Thymus (tissue), 11 donors: ENCODE measurements around the gene HDAC4. TPM values are rescaled to one million over a fixed set of nuclear protein-coding genes. Genes with fewer than 3 reads are reported as not detected.
A peak's percentile ranks its signal among the peaks of the same experiment; 100 is the strongest.
"Not testable (repeated sequence)": the region's sequence is repeated elsewhere in the genome, so short reads cannot be mapped to it uniquely, and the experiment has no call there.

Source experiments
- DNase-seq, 9 donors: peaks; one replicate each; pipeline ENCODE4 v3.0.0-alpha.2; 2013; ENCODE audit warnings: low spot score in 9 of 9, low read depth in 6 of 9, missing footprints in 1 of 9
- H3K27ac ChIP-seq, 2 donors: one replicate each; pipeline ENCODE4 v1.5.1; 2013; ENCODE audit warnings: control low read depth in 1 of 2, low read depth in 1 of 2, low read length in 1 of 2, mild to moderate bottlenecking in 1 of 2, moderate library complexity in 1 of 2
- H3K27me3 ChIP-seq, 2 donors: one replicate each; pipeline ENCODE4 v1.5.1; 2013; ENCODE audit warnings: low read length in 1 of 2; ENCODE audit not compliant: control insufficient read depth in 2 of 2, insufficient read depth in 1 of 2
- H3K36me3 ChIP-seq, 2 donors: one replicate each; pipeline ENCODE4 v1.5.1; 2013; ENCODE audit warnings: low read length in 1 of 2, mild to moderate bottlenecking in 1 of 2, moderate library complexity in 1 of 2; ENCODE audit not compliant: control insufficient read depth in 2 of 2, insufficient read depth in 2 of 2
- H3K4me1 ChIP-seq, 2 donors: one replicate each; pipeline ENCODE4 v1.5.1; 2013; ENCODE audit warnings: low read length in 2 of 2; ENCODE audit not compliant: control insufficient read depth in 2 of 2, insufficient read depth in 2 of 2
- H3K4me3 ChIP-seq, 2 donors: one replicate each; pipeline ENCODE4 v1.5.1; 2013; ENCODE audit warnings: low read length in 2 of 2, control low read depth in 1 of 2, mild to moderate bottlenecking in 1 of 2
- H3K9me3 ChIP-seq, 2 donors: one replicate each; pipeline ENCODE4 v1.5.1; 2013; ENCODE audit warnings: low read length in 1 of 2, mild to moderate bottlenecking in 1 of 2; ENCODE audit not compliant: control insufficient read depth in 2 of 2, insufficient read depth in 1 of 2
- WGBS: extraction: QIAGEN DNeasy Blood & Tissue Kit; methylation state at CpG from one replicate; pipeline ENCODE4 v1.1.7; 2013; 5-methylcytosine and 5-hydroxymethylcytosine counted together
- polyA plus RNA-seq: library from polyadenylated mRNA; stranded (reverse); fragments of 200-250 nt; gene quantifications from one replicate; pipeline ENCODE4 v1.2.3, GENCODE V29; 2013
- total RNA-seq: library from RNA; stranded (reverse); fragments of 120-200 nt; gene quantifications from one replicate; pipeline ENCODE4 v1.2.4, GENCODE V29; 2013
- donor health status: healthy.

Gene HDAC4
- total and polyA plus RNA-seq, 2 donors = 7.8 to 17.9 TPM

GRCh38 chr2:239177325-239177724 is 223.5 kb downstream of the HDAC4 start:
- 99% methylated on average over 11 of the region's 11 CpGs for WGBS
- Histone ChIP-seq H3K27me3 (no peaks in the 10 kb centered on the region), H3K4me3 (no peak overlapping the region), H3K9me3 (peaks cover 8 to 40% of the 10 kb centered on the region in 2 donors), H3K27ac (no peak overlapping the region), H3K36me3 (peaks cover 73 to 89% of the 10 kb centered on the region in 2 donors), H3K4me1 (peaks cover 0 to 13% of the 10 kb centered on the region in 2 donors)
- DNase-seq = no peak

- 94% methylated on average over 23 of the region's 23 CpGs for WGBS
These were observed 224.5 kb downstream of the HDAC4 start for GRCh38 chr2:239176138-239176803.

DNA sequence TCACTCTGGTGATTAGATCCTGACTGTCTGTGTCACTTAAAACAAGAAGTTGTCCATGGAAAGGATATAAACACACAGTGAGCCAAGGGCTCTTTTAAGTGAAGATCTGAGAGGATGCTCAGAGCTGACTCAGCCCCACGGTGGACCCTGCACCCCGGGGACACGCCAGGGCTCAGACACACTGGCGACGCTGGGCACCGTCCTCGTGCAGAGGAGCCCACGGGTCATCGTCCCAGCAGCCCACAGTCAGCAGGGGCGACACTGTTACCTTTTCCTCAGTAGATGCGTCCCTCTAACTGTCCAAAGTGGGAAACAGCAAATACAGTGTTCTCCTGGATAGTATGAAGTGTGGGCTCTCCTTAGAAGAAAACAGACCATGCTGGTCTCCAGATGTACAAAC is 225.6 kb downstream of the HDAC4 start:
- H3K27me3 ChIP-seq = no peaks in the 10 kb centered on the region
- no peak overlapping the region for H3K27ac ChIP-seq
- WGBS = over 99% methylated on average over 11 of the region's 11 CpGs
- H3K4me3 ChIP-seq = no peak overlapping the region
- H3K9me3 ChIP-seq = peaks cover 8 to 44% of the 10 kb centered on the region in 2 donors
- no peak for DNase-seq
- no peaks in the 10 kb centered on the region for H3K4me1 ChIP-seq
- H3K36me3 ChIP-seq = peaks cover 61 to 82% of the 10 kb centered on the region in 2 donors

More at GRCh38 chr2:239176138-239176803, 224.5 kb downstream of the HDAC4 start:
- Histone ChIP-seq H3K36me3 (peaks cover 65 to 83% of the 10 kb centered on the region in 2 donors), H3K9me3 (peaks cover 8 to 40% of the 10 kb centered on the region in 2 donors)
- not testable (repeated sequence) for H3K4me1 ChIP-seq, H3K27me3 ChIP-seq, H3K4me3 ChIP-seq, DNase-seq, H3K27ac ChIP-seq

DNA sequence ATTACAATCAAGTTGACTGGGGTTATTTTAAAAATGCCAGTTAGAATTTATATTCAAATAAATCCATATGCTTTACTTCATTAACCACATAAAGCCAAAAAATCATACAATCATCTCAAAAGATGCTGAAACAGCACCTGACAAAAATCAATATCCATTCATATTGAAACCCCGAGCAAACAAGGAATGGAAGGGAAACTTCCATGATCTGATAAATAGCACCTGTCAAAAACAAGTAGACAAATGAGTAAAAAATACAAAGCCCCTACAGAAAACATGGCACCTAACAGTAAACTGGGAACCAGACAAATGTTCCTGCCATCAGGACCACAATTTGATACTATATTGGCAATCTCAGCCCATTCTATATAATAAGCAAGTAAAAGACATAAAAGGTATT is 227.5 kb downstream of the HDAC4 start:
- 97% methylated on average over 1 of the region's 1 CpG for WGBS
- H3K27ac ChIP-seq = no peak overlapping the region
- H3K36me3 ChIP-seq = peaks cover 53 to 80% of the 10 kb centered on the region in 2 donors
- no peaks in the 10 kb centered on the region for H3K4me1 ChIP-seq
- H3K4me3 ChIP-seq = no peak overlapping the region
- no peak for DNase-seq
- peaks cover 5 to 29% of the 10 kb centered on the region in 2 donors for H3K9me3 ChIP-seq
- no peaks in the 10 kb centered on the region for H3K27me3 ChIP-seq

GRCh38 chr2:239171643-239172042 is 229.2 kb downstream of the HDAC4 start:
- no peaks in the 10 kb centered on the region for H3K27me3 ChIP-seq
- no peak for DNase-seq
- H3K4me3 ChIP-seq = no peak overlapping the region
- H3K27ac ChIP-seq = no peak overlapping the region
- peaks cover 46 to 76% of the 10 kb centered on the region in 2 donors for H3K36me3 ChIP-seq
- peaks cover 3 to 18% of the 10 kb centered on the region in 2 donors for H3K9me3 ChIP-seq
- H3K4me1 ChIP-seq = no peaks in the 10 kb centered on the region

DNA sequence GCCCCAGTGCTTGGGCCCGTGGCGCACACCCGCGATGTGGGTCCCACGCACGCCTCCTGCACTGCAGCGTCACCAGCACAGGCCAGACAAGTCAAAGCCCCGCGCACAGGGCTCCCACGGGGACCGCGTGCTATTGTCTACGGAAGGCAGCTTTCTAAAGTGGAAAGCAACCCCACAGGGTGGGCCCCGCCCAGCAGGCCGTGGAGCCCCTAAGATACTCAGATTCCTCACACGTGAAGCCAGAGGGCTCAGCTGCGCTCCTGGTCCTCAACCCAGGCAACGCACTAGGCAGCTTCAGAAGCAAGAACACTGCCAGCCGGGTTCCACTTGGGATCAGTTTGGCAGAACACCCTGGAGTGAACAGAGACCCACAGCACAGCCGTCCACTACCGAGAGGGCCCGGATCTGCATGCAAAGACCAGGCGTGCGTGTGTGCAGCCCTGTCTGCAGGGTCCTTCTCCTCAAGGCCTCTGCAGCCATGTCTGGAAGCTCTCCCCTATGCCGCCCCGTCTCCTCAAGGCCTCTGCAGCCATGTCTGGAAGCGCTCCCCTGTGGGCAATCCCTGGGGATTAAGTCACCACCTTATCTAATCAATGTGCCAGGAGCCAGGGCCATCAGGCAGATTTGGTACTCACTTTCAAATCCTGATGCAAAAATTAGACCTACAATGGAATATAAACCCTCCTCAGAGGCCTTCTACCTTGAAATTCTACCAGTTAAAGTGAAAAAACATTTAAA is 231.3 kb downstream of the HDAC4 start:
- peaks cover under 1 to 11% of the 10 kb centered on the region in 2 donors for H3K4me1 ChIP-seq
- DNase-seq = no peak
- WGBS = 99% methylated on average over 27 of the region's 27 CpGs
- peaks cover 2 to 8% of the 10 kb centered on the region in 2 donors for H3K9me3 ChIP-seq
- H3K27ac ChIP-seq = no peak overlapping the region
- H3K27me3 ChIP-seq = no peaks in the 10 kb centered on the region
- peaks cover 34 to 71% of the 10 kb centered on the region in 2 donors for H3K36me3 ChIP-seq
- no peak overlapping the region for H3K4me3 ChIP-seq

- DNase-seq = no peak
- Histone ChIP-seq H3K27me3 (no peaks in the 10 kb centered on the region), H3K27ac (peak overlapping the region in 1 of 2 donors; percentile 11), H3K36me3 (peaks cover 33 to 72% of the 10 kb centered on the region in 2 donors), H3K4me3 (no peak overlapping the region), H3K4me1 (peaks cover 3 to 20% of the 10 kb centered on the region in 2 donors), H3K9me3 (peaks cover 0 to 5% of the 10 kb centered on the region in 2 donors)
- WGBS = 98% methylated on average over 22 of the region's 22 CpGs
These were observed 232.2 kb downstream of the HDAC4 start for GRCh38 chr2:239168575-239168974.

DNA sequence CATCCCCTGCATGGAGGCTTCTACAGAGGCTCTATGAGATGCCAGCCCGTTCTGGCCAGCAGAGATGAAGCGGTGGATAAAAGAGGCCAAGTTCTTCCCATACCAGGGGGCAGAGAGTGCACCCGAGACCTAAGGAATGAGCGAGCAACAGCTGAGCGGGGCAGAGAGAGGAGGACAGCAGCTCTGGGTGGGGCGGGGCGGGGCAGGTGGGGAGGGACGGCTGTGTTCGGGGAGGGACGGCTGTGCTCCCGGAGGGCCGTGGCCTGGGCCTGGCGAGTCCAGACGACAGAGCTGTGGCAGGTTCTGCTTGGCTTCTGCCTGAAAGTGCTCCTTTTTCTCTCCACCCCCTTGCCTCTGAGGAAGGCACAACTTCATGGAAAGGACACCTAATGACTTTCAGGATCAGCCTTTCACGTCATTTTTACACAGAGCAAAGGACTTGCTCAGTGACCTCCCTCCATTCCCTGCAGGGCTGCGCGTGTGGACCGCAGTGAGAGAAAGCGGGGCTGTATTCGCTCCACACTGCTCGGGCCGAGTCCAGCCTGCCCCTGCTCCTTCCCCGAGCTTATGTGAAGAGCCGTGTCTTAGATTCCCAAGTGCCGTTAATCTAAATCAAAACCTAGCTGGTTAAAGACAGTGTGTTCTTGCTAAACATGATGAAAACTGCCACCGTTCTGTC is 232.9 kb downstream of the HDAC4 start:
- H3K4me3 ChIP-seq = no peak overlapping the region
- H3K9me3 ChIP-seq = peaks cover 0 to 5% of the 10 kb centered on the region in 2 donors
- H3K4me1 ChIP-seq = peaks cover 3 to 20% of the 10 kb centered on the region in 2 donors
- H3K27me3 ChIP-seq = no peaks in the 10 kb centered on the region
- peaks cover 40 to 73% of the 10 kb centered on the region in 2 donors for H3K36me3 ChIP-seq
- 95% methylated on average over 26 of the region's 26 CpGs for WGBS
- no peak for DNase-seq
- no peak overlapping the region for H3K27ac ChIP-seq
